22Rv1 (cell line): Measurements from ENCODE around the gene GPR3.
A peak's percentile ranks its signal among the peaks of the same experiment; 100 is the strongest.
"Not testable (repeated sequence)": the region's sequence is repeated elsewhere in the genome, so short reads cannot be mapped to it uniquely, and the experiment has no call there.

ENCODE experiments used
- H3K27ac ChIP-seq: fragments of 450-650 bp; 2 replicates; pipeline ENCODE4 v1.5.1; 2017
- CTCF ChIP-seq: fragments of 450-650 bp; IDR thresholded peaks from 2 replicates; pipeline ENCODE4 v1.5.1; 2017; ENCODE audit warnings: mild to moderate bottlenecking
- ZFX ChIP-seq: fragments of 450-650 bp; IDR thresholded peaks from 2 replicates; pipeline ENCODE4 v1.6.1; 2017; ENCODE audit warnings: antibody characterized with exemption, borderline replicate concordance

The GPR3 gene

GRCh38 chr1:27427816-27428315 lies 35.4 kb downstream of the GPR3 start:
- no peak overlapping the region for H3K27ac ChIP-seq
- TF ChIP-seq ZFX = no peak
- TF ChIP-seq CTCF = no peak

GRCh38 chr1:27428316-27429028 lies 36.0 kb downstream of the GPR3 start:
- no peak overlapping the region for H3K27ac ChIP-seq
- TF ChIP-seq CTCF (no peak), ZFX (no peak)

GRCh38 chr1:27429029-27429425 lies 36.6 kb downstream of the GPR3 start:
- no peak overlapping the region for H3K27ac ChIP-seq
- TF ChIP-seq ZFX (no peak), CTCF (no peak)

GRCh38 chr1:27430903-27431600 lies 38.6 kb downstream of the GPR3 start:
- H3K27ac ChIP-seq = no peak overlapping the region
- no peak for TF ChIP-seq ZFX

- TF ChIP-seq CTCF = no peak
- no peak for TF ChIP-seq ZFX
- H3K27ac ChIP-seq = no peak overlapping the region
Observed at GRCh38 chr1:27431601-27431940, 39.1 kb downstream of the GPR3 start.

GRCh38 chr1:27432725-27433124 lies 40.3 kb downstream of the GPR3 start:
- not testable (repeated sequence) for H3K27ac ChIP-seq

GRCh38 chr1:27433706-27434105 lies 41.3 kb downstream of the GPR3 start:
- TF ChIP-seq ZFX (no peak), CTCF (no peak)
- H3K27ac ChIP-seq = no peak overlapping the region

- H3K27ac ChIP-seq = peak overlapping the region; percentile 62
- TF ChIP-seq CTCF (no peak), ZFX (no peak)
Observed at GRCh38 chr1:27435566-27436203, 43.3 kb downstream of the GPR3 start.
